GM21526 (cell line): Measurements from ENCODE around the gene NUB1.
"Not testable (repeated sequence)": the region's sequence is repeated elsewhere in the genome, so short reads cannot be mapped to it uniquely, and the experiment has no call there.

Source experiments
- ATAC-seq: cut with Tn5 transposase; IDR thresholded peaks from one replicate; pipeline ENCODE4 v1.9.1; 2021; ENCODE audit warnings: moderate library complexity; ENCODE audit not compliant: unreplicated experiment, low FRiP score

The NUB1 gene, protein sequence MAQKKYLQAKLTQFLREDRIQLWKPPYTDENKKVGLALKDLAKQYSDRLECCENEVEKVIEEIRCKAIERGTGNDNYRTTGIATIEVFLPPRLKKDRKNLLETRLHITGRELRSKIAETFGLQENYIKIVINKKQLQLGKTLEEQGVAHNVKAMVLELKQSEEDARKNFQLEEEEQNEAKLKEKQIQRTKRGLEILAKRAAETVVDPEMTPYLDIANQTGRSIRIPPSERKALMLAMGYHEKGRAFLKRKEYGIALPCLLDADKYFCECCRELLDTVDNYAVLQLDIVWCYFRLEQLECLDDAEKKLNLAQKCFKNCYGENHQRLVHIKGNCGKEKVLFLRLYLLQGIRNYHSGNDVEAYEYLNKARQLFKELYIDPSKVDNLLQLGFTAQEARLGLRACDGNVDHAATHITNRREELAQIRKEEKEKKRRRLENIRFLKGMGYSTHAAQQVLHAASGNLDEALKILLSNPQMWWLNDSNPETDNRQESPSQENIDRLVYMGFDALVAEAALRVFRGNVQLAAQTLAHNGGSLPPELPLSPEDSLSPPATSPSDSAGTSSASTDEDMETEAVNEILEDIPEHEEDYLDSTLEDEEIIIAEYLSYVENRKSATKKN

DNA sequence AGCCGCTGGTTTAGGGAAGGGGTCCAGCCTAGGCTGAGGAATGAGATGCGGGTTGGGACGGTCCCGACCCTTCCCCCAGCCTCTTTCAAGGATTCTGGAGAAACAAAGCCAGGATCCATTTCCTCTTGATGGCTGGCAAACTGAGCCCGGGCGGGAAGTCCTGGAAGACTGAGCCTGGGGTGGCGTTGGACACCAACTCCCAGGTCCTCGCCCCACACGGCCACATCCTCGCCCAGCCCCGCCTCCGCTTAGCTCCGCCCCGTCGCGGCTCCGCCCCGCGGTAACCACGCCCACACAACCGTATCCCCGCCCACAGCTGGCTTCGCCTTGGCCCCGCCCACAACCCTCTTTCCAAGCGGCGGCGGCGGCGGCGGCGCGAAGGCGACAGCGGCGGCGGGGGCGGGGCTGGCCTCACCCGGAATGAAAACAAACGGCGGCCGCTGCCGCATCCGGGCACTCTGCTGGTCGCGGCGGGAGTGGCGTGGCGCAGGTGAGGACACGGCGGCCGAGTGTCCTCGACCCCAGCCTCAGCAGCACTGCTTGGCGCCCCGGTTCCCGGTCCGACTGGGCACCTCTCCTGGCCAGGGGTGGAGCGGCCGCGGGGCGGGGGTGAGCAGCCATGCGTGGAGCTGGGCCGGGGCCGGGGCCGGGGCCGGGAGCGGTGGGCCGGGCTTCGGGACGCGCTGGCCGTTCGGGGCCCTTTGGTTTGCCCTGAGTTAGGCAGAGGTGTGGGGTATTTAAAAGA lies at the start of gene NUB1:
Gene NUB1 (plus strand): TSS at position 456 of the 745 bp plus-strand sequence. CDS start 3,538 bp downstream, outside the sequence.
- ATAC-seq = peak; percentile 41

DNA sequence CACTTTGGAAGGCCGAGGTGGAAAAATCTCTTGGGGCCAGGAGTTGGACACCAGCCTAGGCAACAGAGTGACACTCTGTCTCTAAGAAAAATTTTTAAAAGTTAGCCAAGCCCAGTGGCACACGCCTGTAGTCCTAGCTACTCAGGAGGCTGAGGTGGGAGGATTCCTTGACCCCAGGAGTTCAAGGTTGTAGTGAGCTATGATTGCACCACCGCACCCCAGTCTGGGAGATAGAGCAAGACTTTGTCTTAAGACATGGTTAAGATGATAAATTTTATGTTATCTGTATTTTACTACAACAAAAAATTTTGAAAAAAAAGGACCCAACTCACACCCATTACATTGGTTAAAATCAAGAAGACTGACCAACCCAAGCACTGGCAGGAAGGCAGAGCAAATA lies 48.8 kb upstream of the NUB1 start:
- no peak for ATAC-seq

DNA sequence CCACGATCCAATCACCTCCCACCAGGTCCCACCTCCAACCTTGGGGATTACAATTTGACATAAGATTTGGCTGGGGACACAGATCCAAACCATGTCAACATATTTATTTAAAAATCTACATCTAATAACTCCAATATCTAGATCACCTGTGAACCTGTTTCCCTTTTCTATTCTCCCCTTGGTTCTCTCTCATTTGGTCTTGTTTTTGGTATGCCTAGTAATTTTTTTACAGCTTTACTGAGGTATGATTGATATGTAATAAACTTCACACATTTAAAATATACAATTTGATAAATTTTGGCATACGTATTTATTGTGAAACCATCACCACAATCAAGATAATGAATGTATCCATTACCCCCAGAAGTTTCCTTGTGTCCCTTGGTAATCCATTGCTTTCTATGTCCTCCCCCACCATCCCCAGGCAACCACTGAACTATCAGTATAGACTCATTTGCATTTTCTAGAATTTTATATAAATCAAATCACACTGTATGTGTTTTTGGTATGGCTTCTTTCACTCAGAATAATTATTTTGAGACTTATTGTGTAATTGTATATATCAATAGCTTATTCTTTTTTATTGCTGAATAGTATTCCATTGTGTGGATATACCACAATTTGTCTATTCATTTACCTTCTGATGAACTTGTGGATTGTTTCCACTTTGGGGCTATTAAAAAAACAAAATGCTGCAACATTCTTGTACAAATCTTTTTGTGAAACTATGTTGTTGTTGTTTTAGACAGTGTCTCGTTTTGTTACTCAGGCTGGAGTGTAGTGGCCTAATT lies 45.2 kb upstream of the NUB1 start:
- no peak for ATAC-seq

DNA sequence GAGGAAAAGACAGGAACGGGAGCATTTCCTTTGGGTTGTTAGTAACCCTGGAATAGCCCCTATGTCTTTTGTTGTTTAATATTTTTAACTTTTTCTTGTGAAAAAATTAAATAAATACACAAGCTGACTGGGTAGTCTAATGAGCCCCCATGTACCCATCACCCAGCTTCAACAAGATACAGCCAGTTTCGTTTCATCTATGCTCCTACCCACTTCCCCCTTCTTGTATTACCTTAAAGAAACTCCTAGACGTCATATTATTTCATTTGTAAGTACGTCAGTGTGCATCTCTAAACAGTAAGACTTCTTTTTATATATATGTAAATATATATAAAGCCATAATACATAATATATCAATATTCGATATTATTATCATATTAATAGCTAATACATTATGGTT lies 42.8 kb upstream of the NUB1 start:
- ATAC-seq = no peak

DNA sequence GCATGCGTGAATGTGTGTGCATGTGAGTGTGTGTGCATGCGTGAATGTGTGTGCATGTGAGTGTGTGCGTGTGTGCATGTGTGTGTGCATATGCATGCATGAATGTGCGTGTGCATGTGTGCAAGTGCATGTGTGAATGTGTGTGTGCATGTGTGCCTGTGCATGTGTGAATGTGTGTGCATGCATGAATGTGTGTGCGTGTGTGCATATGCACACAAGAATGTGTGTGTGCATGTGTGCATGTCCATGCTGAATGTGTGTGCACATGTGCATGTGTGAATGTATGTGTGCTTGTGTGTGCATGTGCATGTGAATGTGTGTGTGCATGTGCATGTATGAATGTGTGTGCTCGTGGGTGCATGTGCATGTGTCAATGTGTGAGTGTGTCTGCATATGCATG lies 42.1 kb upstream of the NUB1 start:
- ATAC-seq = no peak

DNA sequence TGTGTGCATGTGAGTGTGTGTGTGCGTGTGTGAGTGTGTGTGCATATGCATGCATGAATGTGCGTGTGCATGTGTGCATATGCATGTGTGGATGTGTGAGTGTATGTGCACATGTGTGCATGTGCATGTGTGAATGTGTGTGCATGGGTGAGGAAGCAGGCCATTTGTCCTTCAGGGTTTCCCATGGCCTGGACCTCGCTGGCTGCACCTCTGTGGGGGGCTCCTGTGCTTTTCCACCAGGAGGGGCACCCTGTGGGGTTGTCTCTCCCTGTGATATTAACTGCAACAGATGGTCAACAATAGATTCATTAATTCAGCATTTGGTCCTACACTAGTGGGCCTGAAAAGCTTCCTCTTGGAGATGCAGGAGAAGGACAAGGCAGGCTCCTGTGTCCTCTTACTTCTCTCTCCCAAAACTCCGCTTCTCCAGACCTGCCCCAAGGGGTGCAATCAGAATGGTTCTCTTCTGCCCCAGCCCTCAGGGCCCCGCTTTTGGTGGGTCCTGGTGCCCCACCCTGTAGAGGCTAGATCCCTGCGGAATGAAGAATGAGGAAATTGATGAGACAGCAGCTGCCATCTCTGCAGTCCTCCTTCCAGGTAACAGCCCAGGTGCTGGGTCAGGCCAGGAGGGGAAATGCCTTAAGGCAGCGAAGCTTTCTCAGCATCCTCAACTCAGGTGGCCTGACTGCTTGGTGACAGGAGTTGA lies 41.5 kb upstream of the NUB1 start:
- no peak for ATAC-seq

DNA sequence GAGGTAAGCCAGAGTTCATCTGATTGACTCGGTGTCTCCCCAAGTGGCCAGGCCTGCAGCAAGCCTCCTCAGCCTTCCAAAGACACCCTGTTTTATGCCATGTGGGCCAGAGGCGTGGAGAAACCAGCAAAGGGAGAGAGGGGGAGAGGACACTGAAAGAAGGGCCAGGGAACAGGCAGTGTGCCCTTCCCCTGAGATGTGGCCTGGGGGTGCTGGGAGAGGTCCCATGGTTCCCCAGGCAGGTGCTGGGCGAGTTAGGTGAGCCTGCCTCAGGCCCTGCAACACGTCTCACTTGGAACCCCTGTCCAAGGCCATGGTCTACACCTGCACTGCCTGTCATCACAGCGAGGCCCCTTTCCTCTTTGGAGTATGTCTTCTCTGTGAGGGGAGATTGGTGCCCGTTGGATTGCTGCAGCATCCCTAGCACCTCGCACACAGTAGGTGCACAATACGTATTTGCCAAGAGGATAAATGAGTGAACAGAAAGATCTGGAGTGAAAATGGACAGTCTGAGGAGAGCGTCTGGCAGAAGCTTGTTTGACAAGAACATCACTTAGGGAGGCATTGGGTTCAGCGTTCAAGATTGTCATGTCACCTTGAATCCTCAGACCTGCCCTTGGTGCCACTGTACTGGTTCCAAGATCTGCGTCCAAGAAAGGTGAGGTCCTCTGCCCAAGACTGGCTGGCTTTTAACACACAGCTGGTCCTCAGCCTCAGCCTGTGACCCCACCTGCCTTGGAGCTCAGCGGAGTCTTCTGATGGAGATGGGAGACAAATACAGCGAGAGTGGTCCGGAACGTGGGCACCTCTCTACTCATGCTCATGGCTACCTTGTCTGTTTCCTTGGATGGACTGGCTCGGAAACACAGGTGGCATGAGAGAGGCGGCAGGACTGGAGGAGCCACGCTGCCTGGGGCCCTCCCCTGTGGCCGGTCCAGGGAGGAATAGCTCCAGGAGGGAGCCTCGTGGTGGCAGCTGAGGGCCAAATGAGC lies 39.8 kb upstream of the NUB1 start:
- ATAC-seq = no peak

DNA sequence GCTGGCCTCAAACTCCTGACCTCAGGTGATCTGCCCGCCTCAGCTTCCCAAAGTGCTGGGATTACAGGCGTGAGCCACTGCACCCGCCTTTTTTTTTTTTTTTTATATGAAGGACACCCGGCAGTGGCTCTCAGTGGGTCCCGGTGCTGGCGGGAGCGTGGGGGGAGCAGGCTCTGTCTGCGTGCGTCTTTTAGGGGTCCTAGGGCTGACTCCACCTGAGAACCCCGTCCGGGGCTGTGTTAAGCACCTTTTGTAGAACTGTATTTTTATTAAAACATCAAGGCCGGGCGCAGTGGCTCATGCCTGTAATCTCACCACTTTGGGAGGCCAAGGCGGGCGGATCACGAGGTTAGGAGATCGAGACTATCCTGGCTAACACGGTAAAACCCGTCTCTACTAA lies 37.4 kb upstream of the NUB1 start:
- ATAC-seq = not testable (repeated sequence)

DNA sequence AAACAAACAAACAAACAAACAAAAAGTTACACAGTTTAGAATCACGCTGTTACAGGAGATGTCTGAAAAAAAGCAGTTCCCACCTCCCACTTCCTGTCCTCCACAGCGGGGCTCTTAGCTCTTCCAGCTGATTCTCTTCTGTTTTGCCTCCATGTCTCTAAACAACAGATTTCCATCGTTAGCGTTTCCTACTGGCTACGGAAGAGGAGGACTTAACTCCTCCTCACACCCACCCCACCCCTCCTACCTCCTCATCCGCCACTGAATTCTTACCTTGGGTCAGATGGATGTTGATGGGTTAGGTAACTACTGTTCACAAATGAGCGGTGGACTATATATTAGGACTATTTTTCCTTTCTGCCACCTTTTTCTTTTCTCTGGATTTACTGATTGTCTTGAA lies 36.8 kb upstream of the NUB1 start:
- ATAC-seq = no peak

DNA sequence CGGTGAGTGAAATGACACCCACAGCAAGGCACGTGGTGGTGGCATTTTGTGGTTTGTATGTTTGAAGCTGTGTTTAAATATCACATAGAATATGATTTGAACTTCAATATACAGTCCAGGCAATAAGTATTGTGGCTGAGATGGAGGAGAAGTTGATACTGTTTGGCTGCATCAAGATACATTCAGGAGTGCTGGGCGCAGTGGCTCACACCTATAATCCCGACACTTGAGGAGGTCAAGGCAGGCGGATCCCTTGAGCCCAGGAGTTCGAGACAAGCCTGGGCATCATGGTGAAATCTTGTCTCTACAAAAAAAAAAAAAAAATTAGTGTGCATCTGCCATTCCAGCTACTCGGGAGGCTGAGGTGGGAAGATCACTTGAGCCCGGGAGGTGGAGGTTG lies 35.2 kb upstream of the NUB1 start:
- ATAC-seq = no peak

DNA sequence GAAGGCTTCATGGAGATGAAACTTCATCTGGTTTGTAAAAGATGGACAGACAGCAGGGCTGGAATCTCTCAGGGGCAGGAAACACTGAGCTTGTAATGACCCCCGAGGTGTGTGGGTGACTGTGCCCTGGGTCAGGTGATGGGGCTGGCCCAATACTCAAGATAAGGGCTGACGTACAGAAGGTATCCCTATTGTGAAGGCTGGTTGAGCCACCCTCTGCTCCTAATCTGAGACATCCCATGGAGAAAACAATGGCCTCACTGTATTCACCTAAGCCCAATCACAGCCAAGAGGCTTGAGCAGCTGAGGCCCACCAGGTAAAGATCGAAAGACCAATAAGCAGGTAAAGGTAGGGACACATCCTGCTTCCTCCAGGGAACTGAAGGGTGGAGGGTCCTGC lies 34.8 kb upstream of the NUB1 start:
- ATAC-seq = no peak

DNA sequence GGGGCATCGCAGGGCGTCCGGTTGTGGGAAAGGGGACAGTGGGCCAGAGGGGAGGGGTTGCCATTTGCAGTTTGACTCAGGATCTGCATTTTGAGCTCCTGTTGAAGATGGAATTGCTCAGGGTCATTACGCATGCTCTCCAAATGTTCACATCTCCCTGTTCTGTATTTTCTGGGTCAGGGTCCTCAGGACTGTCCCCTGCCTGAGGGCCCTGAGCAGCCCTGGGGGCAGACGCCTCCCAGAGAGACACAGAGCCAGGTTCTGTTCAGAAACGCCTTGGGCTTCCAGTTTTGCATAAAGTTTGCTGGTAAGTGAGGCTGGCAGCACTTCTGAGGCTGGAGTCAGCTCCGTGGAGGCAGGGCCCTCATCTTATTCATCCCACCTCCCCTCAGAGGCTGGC lies 34.1 kb upstream of the NUB1 start:
- no peak for ATAC-seq

DNA sequence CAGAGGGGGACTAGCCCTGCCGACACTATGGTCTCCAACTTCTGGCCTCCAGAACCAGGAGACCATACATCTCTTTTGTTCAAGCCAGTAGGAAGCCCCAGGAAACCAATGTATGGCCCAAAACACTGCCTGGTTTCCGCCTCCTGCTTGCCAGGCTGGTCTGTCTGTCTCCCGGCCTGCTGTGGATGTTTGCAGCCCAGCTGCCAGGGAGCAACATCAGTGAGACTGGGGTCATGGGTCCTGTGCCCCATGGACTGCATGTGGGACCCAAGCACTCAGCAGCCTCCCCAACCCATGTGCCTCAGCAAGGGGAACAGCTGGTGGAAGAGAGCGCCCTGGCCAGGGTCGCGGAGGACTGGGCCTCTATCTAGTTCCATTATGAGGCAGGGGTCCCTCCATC lies 33.4 kb upstream of the NUB1 start:
- no peak for ATAC-seq

DNA sequence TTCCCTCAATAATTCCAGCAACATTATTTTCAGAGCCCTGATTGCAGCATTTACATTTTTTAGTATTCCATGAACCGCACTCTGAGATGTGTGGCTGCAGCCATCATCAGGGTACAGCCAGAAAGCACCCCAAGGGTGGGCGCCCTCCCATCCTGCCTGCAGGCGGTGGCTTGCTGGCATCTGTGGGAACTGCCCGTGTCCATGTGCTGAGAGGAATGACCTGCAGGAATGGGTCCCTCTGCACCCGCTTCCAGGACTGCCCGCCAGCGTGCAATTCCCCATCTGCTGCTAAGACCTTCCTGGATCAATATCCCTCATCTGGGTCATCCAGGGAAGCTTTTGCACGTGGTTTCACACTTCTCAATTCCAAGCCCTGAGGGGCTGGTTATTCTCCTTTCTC lies 32.8 kb upstream of the NUB1 start:
- no peak for ATAC-seq

DNA sequence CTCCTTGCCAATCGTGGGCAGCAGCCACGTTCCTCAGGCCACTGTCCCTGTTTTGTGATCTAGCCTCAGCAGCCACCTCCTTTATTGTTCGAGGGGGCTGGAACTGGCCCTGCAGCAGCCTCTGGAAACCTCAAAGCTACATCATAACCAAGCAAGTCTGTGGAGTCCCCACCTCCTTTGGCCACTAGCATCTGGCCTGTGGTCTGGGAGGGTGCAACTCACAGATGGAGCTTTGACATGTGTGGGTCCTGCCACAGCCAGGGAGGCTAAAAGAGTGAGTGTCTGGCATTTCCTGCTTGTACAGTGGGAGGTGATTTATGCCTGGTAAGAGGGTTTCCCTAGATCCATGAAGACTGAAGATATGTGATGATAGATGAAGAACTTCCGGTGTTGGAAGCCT lies 32.3 kb upstream of the NUB1 start:
- ATAC-seq = no peak

DNA sequence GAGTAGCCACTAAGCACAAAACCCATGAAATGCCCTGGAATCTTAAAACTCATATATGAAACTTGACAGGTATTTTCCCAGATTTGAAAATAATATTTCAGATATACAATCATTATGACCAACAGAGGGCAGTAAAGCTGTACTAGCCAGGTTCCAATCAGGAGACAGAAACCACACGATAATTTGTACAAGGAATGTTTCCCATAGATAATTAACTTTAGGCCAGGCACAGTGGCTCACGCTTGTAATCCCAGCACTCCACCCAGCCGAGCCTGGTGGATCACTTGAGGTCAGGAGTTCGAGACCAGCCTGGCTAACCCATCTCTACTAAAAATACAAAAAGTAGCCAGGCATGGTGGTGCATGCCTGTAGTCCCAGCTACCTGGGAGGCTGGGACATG lies 31.0 kb upstream of the NUB1 start:
- no peak for ATAC-seq

DNA sequence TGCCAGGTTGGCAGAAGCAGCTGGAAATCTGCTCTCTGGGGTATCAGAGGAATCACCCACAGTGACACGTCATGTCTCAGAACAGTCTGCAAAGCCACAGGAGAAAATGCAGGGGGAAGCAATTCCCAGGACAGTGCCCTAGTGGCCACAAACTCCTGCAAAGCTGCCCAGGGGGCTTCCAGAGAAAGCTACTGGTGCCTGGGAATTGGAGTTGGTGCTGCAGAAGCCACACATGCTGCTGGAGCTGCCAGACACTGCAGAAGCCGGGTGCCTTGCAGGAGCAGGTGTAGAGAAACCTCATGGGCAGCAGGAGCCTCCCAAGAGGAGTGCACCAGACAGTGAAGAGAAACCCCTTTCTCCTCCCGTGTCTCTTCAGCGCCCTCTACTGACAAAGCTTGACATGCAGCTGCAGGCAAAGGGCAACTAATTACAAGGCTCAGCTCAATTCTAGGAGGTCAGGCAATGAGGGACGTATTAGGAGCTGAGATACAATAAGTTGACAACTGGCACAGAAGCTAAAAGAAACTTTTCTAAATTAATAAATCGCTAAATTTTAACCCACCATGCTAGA lies 30.2 kb upstream of the NUB1 start:
- no peak for ATAC-seq

DNA sequence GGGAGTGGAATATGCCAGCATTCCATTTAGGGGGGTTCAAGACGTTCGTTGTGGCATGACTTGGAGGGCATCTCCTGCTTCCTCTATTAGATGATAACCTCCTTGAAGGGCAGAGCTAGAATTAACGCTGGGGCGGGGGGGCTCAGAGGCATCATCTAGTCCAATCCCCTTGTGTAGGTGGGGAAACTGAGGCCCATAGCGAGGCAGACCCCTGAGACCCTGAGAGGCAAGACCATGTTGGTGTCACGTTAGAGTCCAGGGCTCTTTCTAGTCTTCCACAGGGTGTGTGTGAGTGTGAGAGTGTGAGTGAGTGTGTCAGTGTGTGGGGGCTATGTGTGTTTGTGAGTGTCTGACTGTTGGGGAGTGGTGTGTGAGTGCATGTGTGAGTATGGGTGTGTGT lies 29.3 kb upstream of the NUB1 start:
- no peak for ATAC-seq
